GM13977 (cell line): ENCODE results near the gene NACC1.
"Not testable (repeated sequence)": the region's sequence is repeated elsewhere in the genome, so short reads cannot be mapped to it uniquely, and the experiment has no call there.

Experiments
- DNase-seq: peaks from one replicate; pipeline ENCODE4 v3.0.0; 2012; ENCODE audit warnings: low spot score
- in situ Hi-C: fragments of 300-500 bp; cut with MboI; formaldehyde crosslinking; loops from one replicate; pipeline ENCODE4 v1.12.0; 2022; ENCODE audit warnings: low sequenced_read_pairs, low pct_unique_long_range_greater_than_20kb, mixed read lengths, inconsistent platforms; ENCODE audit not compliant: unreplicated experiment
- TF ChIP-seq, protein P1 (sequence below): IDR thresholded peaks from 2 replicates; pipeline ENCODE4 v1.5.1; 2012; ENCODE audit warnings: mild to moderate bottlenecking, control low read depth; ENCODE audit not compliant: insufficient read depth; ENCODE audit errors: extremely low read depth, missing control alignments

NACC1 gene

DNA sequence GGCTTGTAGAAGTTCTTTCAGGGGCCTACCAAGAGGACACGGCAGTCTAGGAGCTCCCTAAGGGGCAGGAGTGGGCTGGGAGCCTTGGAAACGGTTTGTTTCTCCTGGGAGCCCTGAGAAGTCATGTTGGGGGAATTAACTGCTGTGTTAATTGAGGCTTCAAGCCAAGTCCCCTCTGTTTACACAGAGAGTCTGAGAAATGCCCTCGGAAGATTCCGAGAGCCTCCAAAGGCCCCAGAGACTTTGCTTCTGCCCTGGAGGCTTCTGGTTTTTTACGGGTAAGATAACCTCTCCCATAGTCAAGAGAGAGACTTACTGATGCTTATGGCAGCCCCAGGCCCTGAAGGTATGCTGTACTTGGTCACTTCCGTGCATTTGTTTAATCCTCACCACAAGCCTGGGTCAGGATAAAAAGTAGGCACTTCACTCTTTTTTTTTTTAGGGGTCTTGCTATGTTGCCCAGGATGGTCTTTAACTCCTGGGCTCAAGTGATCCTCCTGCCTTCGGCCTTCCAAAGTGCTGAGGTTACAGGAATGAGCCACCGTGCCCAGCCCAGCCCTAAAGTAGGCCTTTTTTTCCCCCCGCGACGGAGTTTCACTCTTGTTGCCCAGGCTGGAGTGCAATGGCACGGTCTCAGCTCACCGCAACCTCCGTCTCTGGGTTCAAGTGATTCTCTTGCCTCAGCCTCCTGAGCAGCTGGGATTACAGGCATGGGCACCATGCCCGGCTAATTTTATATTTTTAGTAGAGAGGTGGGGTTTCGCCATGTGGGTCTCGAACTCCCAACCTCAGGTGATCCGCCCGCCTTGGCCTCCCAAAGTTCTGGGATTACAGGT, 47.3 kb downstream of the NACC1 start:
- in situ Hi-C loops: no loop called here
- DNase-seq: no peak
- TF ChIP-seq, protein P1, sequence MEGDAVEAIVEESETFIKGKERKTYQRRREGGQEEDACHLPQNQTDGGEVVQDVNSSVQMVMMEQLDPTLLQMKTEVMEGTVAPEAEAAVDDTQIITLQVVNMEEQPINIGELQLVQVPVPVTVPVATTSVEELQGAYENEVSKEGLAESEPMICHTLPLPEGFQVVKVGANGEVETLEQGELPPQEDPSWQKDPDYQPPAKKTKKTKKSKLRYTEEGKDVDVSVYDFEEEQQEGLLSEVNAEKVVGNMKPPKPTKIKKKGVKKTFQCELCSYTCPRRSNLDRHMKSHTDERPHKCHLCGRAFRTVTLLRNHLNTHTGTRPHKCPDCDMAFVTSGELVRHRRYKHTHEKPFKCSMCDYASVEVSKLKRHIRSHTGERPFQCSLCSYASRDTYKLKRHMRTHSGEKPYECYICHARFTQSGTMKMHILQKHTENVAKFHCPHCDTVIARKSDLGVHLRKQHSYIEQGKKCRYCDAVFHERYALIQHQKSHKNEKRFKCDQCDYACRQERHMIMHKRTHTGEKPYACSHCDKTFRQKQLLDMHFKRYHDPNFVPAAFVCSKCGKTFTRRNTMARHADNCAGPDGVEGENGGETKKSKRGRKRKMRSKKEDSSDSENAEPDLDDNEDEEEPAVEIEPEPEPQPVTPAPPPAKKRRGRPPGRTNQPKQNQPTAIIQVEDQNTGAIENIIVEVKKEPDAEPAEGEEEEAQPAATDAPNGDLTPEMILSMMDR: no peak

DNA sequence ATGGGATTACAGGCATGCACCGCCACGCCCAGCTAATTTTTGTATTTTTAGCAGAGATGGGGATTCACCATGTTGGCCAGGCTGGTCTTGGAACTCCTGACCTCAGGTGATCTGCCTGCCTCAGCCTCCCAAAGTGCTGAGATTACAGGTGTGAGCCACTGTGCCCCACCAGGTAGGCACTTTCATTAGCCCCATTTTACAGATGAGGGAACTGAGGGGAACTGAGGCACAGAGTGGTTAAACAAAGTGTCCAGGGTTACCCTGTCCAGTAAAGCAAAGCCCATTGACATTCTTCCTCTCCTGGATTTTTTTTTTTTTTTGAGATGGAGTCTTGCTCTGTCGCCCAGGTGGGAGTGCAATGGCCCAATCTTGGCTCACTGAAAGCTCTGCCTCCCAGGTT, 48.1 kb downstream of the NACC1 start:
- in situ Hi-C loops, DNase-seq: not testable (repeated sequence)

DNA sequence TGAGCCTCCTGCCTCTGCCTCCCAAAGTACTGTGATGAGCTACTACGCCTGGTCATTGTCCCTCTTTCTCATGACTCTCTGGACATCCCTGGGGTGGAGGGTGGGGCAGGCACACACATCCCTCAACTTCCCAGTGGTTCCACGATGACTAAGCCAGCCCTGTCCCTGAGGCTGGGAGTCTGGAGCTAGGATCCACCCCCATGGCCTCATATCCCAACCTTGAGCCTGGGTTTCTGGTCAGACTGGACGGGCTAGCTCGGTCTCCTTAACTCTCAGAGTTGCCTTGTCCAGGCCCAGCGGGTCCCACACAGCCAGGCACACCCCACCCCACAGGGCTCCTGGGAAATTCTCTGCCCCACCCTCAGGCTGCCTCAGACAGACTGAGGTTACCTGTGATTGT, 51.7 kb downstream of the NACC1 start:
- TF ChIP-seq, protein P1: no peak
- in situ Hi-C loops: no loop called here
- peak; percentile 5 for DNase-seq

DNA sequence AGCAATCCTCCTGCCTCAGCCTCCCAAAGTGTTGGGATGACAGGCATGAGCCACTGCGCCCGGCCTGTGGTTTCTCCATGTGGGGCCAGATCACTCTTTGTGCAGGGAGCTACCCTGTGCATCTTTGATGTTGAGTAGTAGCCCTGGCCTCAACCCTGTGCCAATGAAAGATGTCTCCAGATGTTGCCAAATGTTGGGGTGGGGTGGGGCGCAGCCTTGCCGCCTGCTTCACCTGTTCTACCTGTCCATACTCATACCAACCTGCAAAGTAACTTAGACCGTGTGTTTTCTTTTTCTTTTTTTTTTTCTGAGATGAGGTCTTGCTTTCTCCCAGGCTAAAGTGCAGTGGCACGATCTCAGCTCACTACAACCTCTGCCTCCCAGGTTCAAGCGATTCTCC, 53.1 kb downstream of the NACC1 start:
- in situ Hi-C loops: no loop called here
- TF ChIP-seq, protein P1: no peak

DNA sequence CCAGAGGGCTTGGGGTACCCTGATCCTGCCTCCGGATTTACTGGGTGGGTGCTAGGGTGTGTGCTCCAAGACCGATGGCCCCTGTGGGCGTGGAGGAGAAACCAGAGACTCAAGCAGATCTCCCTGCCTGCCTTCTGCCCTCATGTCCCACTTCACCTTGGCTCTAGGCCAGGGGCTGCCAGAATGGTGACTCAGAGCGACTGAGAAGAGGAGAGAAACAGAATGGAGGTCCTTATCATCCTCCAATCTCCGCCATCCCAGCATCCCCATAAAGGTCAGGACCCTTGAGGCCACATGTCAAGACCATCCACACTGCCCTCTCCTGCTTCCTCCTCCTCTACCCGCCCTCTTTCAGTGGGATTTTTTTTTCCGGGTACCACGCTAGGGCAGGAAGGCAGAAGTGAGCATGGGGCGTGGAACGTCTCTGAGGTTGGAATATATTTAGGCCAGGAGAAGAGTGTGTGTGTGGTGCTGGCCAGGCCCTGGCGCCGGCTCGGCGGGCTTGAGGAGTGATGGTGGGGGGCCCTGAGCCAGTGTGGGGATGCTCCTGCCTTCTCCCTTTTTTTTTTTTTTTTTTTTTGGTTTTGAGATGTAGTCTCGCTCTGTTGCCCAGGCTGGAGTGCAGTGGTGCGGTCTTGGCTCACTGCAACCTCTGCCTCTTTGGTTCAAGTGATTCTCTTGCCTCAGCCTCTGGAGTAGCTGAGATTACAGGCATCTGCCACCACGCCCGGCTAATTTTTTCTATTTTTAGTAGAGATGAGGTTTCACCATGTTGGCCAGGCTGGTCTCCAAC, 54.5 kb downstream of the NACC1 start:
- TF ChIP-seq, protein P1: no peak
- peak; percentile 29 for DNase-seq
- in situ Hi-C loops: no loop called here

More for the DNA sequence above, 53.1 kb downstream of the NACC1 start:
- no peak for DNase-seq

DNA sequence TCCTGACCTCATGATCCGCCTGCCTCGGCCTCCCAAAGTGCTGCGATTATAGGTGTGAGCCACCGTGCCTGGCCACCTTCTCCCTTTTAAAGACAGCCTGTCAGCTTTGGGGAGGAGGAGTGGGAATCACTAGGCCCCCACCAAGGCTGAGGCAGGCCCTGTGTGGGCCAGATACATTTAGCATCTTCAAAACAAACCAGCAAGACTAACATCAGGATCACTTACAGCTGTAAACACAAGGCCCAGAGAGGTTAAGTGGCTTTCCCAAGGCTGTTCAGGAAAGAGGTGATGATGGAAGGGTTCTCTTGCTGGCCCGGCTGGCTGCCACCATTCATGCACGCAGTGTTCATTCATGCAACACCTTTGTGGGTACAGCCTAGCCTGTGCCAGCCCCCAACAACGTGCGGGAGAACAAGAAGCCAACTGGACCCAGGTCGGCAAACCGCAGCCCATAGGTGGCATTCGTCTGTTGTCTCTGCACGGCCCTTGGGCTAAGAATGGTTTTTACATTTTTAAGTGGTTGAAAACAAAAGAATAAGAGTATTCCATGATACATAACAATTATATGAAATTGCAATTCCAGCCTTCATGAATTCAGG, 55.2 kb downstream of the NACC1 start:
- in situ Hi-C loops: no loop called here
- TF ChIP-seq, protein P1: no peak
- DNase-seq: no peak
